ENCODE measurements around the gene MIPEP. TPM values are rescaled to one million over a fixed set of nuclear protein-coding genes. Genes with fewer than 3 reads are reported as not detected.

Gene MIPEP
- total RNA-seq, 1 donor from 2014 or later = 14.0 TPM

GRCh38 chr13:23811366-23812062 is 77.7 kb downstream of the MIPEP start:
- no peak for DNase-seq (ENCODE audit: extremely low spot score, unreplicated experiment)
- Mint-ChIP-seq H3K27ac (ENCODE audit: unreplicated experiment) (peak overlapping the region; percentile 63), H3K4me3 (ENCODE audit: unreplicated experiment) (no peak overlapping the region), H3K9me3 (ENCODE audit: unreplicated experiment) (no peaks in the 10 kb centered on the region), H3K4me1 (ENCODE audit: unreplicated experiment) (peaks cover 30% of the 10 kb centered on the region), H3K36me3 (ENCODE audit: unreplicated experiment) (peaks cover 4% of the 10 kb centered on the region), H3K27me3 (ENCODE audit: unreplicated experiment) (no peaks in the 10 kb centered on the region)
- no peak for TF ChIP-seq CTCF (IDR thresholded peaks at IDR 0.05)

- Mint-ChIP-seq H3K4me1 (ENCODE audit: unreplicated experiment) (peaks cover 30% of the 10 kb centered on the region), H3K27me3 (ENCODE audit: unreplicated experiment) (no peaks in the 10 kb centered on the region), H3K36me3 (ENCODE audit: unreplicated experiment) (peaks cover 4% of the 10 kb centered on the region), H3K9me3 (ENCODE audit: unreplicated experiment) (no peaks in the 10 kb centered on the region), H3K4me3 (ENCODE audit: unreplicated experiment) (peak overlapping the region; percentile 24), H3K27ac (ENCODE audit: unreplicated experiment) (peak overlapping the region; percentile 63)
- TF ChIP-seq CTCF (IDR thresholded peaks at IDR 0.05) = peak; percentile 9
- DNase-seq (ENCODE audit: extremely low spot score, unreplicated experiment) = no peak
Measured at GRCh38 chr13:23810685-23811240, 78.4 kb downstream of the MIPEP start.

GRCh38 chr13:23808803-23809202 is 80.4 kb downstream of the MIPEP start:
- H3K36me3 Mint-ChIP-seq (ENCODE audit: unreplicated experiment) = peaks cover 10% of the 10 kb centered on the region
- TF ChIP-seq CTCF (IDR thresholded peaks at IDR 0.05) = no peak
- H3K27me3 Mint-ChIP-seq (ENCODE audit: unreplicated experiment) = no peaks in the 10 kb centered on the region
- no peaks in the 10 kb centered on the region for H3K9me3 Mint-ChIP-seq (ENCODE audit: unreplicated experiment)
- H3K4me1 Mint-ChIP-seq (ENCODE audit: unreplicated experiment) = peaks cover 30% of the 10 kb centered on the region
- no peak for DNase-seq (ENCODE audit: extremely low spot score, unreplicated experiment)
- H3K4me3 Mint-ChIP-seq (ENCODE audit: unreplicated experiment) = no peak overlapping the region
- H3K27ac Mint-ChIP-seq (ENCODE audit: unreplicated experiment) = no peak overlapping the region

- no peak for DNase-seq (ENCODE audit: extremely low spot score, unreplicated experiment)
- Mint-ChIP-seq H3K27ac (ENCODE audit: unreplicated experiment) (no peak overlapping the region), H3K4me1 (ENCODE audit: unreplicated experiment) (peaks cover 30% of the 10 kb centered on the region), H3K9me3 (ENCODE audit: unreplicated experiment) (peaks cover 4% of the 10 kb centered on the region), H3K4me3 (ENCODE audit: unreplicated experiment) (no peak overlapping the region), H3K36me3 (ENCODE audit: unreplicated experiment) (peaks cover 16% of the 10 kb centered on the region), H3K27me3 (ENCODE audit: unreplicated experiment) (no peaks in the 10 kb centered on the region)
- TF ChIP-seq CTCF (IDR thresholded peaks at IDR 0.05) = no peak
Measured at GRCh38 chr13:23806874-23807526, 82.2 kb downstream of the MIPEP start.

- DNase-seq (ENCODE audit: extremely low spot score, unreplicated experiment) = no peak
- H3K9me3 Mint-ChIP-seq (ENCODE audit: unreplicated experiment) = peaks cover 4% of the 10 kb centered on the region
- H3K27ac Mint-ChIP-seq (ENCODE audit: unreplicated experiment) = no peak overlapping the region
- no peak for TF ChIP-seq CTCF (IDR thresholded peaks at IDR 0.05)
- no peaks in the 10 kb centered on the region for H3K27me3 Mint-ChIP-seq (ENCODE audit: unreplicated experiment)
- peaks cover 18% of the 10 kb centered on the region for H3K36me3 Mint-ChIP-seq (ENCODE audit: unreplicated experiment)
- peaks cover 24% of the 10 kb centered on the region for H3K4me1 Mint-ChIP-seq (ENCODE audit: unreplicated experiment)
- no peak overlapping the region for H3K4me3 Mint-ChIP-seq (ENCODE audit: unreplicated experiment)
Measured at GRCh38 chr13:23805821-23806220, 83.4 kb downstream of the MIPEP start.
